Nephron progenitor cell (in vitro differentiated cells): Measurements from ENCODE around the gene SMPD1.
"Not testable (repeated sequence)": the region's sequence is repeated elsewhere in the genome, so short reads cannot be mapped to it uniquely, and the experiment has no call there.

Experiments used
- DNase-seq: peaks from one replicate; pipeline ENCODE4 v3.0.0; 2021
- H3K27ac Mint-ChIP-seq: 2 replicates; pipeline ENCODE4 v1.8.0; 2021; ENCODE audit warnings: mild to moderate bottlenecking, moderate library complexity, mixed read lengths
- H3K27me3 Mint-ChIP-seq: 2 replicates; pipeline ENCODE4 v1.8.0; 2021; ENCODE audit warnings: mild to moderate bottlenecking, low read depth, mixed read lengths; ENCODE audit not compliant: poor library complexity
- H3K36me3 Mint-ChIP-seq: 2 replicates; pipeline ENCODE4 v1.8.0; 2021; ENCODE audit warnings: low read depth, mixed read lengths
- H3K4me1 Mint-ChIP-seq: 2 replicates; pipeline ENCODE4 v1.8.0; 2021; ENCODE audit warnings: mixed read lengths
- H3K4me3 Mint-ChIP-seq: 2 replicates; pipeline ENCODE4 v1.8.0; 2021; ENCODE audit warnings: mild to moderate bottlenecking, moderate library complexity, mixed read lengths
- H3K9me3 Mint-ChIP-seq: 2 replicates; pipeline ENCODE4 v1.8.0; 2021; ENCODE audit warnings: mild to moderate bottlenecking, moderate library complexity, mixed read lengths
- TF ChIP-seq, protein P1 (sequence below): fragments of 200-600 bp; sonication (generic); IDR thresholded peaks from 2 replicates; pipeline ENCODE4 v1.5.0; 2021; ENCODE audit warnings: antibody characterized with exemption

SMPD1 gene

DNA sequence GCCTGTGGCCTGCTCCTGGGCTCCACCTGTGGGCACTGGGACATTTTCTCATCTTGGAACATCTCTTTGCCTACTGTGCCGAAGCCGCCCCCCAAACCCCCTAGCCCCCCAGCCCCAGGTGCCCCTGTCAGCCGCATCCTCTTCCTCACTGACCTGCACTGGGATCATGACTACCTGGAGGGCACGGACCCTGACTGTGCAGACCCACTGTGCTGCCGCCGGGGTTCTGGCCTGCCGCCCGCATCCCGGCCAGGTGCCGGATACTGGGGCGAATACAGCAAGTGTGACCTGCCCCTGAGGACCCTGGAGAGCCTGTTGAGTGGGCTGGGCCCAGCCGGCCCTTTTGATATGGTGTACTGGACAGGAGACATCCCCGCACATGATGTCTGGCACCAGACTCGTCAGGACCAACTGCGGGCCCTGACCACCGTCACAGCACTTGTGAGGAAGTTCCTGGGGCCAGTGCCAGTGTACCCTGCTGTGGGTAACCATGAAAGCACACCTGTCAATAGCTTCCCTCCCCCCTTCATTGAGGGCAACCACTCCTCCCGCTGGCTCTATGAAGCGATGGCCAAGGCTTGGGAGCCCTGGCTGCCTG, 1.4 kb downstream of the SMPD1 start:
- Mint-ChIP-seq H3K27me3 (no peaks in the 10 kb centered on the region), H3K27ac (no peak overlapping the region), H3K4me1 (peaks cover 28% of the 10 kb centered on the region), H3K9me3 (no peaks in the 10 kb centered on the region), H3K36me3 (peaks cover 5% of the 10 kb centered on the region), H3K4me3 (peak overlapping the region; percentile 92)
- DNase-seq: no peak
- TF ChIP-seq, protein P1, sequence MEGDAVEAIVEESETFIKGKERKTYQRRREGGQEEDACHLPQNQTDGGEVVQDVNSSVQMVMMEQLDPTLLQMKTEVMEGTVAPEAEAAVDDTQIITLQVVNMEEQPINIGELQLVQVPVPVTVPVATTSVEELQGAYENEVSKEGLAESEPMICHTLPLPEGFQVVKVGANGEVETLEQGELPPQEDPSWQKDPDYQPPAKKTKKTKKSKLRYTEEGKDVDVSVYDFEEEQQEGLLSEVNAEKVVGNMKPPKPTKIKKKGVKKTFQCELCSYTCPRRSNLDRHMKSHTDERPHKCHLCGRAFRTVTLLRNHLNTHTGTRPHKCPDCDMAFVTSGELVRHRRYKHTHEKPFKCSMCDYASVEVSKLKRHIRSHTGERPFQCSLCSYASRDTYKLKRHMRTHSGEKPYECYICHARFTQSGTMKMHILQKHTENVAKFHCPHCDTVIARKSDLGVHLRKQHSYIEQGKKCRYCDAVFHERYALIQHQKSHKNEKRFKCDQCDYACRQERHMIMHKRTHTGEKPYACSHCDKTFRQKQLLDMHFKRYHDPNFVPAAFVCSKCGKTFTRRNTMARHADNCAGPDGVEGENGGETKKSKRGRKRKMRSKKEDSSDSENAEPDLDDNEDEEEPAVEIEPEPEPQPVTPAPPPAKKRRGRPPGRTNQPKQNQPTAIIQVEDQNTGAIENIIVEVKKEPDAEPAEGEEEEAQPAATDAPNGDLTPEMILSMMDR: no peak

DNA sequence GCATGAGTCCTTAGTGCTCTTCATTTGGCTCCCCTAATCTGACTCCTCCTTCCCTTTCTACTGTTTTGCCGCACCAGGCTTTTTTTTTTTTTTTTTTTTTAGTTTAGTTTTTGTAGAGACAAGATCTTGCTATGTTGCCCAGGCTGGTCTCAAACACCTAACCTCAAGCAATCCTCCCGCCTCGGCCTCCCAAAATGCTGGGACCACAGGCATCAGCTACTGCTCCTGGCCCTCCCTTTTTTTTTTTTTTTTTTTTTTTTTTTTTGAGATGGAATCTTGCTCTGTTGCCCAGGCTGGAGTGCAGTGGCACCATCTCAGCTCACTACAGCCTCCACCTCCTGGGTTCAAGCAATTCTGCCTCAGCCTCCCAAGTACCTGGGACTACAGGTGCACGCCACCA, 2.0 kb downstream of the SMPD1 start:
- H3K4me1 Mint-ChIP-seq: peaks cover 28% of the 10 kb centered on the region
- not testable (repeated sequence) for H3K36me3 Mint-ChIP-seq, H3K27me3 Mint-ChIP-seq, DNase-seq, H3K27ac Mint-ChIP-seq, H3K9me3 Mint-ChIP-seq
- peak overlapping the region; percentile 54 for H3K4me3 Mint-ChIP-seq

DNA sequence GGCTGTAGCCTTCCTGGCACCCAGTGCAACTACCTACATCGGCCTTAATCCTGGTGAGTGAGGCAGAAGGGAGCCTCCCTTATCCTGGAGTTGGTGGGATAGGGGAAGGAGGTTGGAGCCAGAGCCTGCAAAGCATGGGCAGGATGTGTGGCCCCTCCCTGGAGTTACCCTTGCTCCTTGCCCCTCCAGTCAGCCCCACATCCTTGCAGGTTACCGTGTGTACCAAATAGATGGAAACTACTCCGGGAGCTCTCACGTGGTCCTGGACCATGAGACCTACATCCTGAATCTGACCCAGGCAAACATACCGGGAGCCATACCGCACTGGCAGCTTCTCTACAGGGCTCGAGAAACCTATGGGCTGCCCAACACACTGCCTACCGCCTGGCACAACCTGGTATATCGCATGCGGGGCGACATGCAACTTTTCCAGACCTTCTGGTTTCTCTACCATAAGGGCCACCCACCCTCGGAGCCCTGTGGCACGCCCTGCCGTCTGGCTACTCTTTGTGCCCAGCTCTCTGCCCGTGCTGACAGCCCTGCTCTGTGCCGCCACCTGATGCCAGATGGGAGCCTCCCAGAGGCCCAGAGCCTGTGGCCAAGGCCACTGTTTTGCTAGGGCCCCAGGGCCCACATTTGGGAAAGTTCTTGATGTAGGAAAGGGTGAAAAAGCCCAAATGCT, 3.9 kb downstream of the SMPD1 start:
- no peaks in the 10 kb centered on the region for H3K27me3 Mint-ChIP-seq
- no peaks in the 10 kb centered on the region for H3K9me3 Mint-ChIP-seq
- TF ChIP-seq, protein P1: no peak
- no peak overlapping the region for H3K4me3 Mint-ChIP-seq
- peaks cover 18% of the 10 kb centered on the region for H3K4me1 Mint-ChIP-seq
- H3K27ac Mint-ChIP-seq: no peak overlapping the region
- peaks cover 13% of the 10 kb centered on the region for H3K36me3 Mint-ChIP-seq
- DNase-seq: no peak

DNA sequence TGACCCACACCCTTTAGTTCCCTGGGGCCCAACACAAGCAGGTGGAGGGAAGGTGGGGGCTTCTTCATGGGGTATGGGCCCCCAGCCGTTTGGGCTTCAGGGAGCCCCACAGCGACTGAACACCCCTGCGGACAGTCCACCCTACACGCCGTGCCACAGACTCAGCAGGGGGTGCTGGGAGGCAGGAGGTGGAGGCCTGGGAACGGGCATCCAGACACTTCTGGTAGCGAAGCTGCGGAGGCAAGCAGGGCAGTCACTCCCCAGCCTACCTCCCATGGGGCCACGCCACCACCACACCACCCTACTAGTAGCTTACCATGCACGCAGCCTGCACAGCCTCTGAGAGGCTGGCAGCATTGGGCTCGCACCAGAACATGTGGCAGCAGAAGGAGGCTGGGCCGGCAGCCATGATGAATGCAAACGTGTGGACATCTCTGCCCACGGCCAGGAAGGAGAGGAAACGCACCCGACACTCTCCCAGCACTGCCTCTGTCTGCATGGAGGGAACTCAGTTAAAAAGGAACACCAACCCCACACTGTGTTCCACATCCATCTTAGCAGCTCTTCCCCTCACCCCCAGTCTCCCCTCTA, 5.3 kb downstream of the SMPD1 start:
- TF ChIP-seq, protein P1: no peak
- H3K36me3 Mint-ChIP-seq: peaks cover 25% of the 10 kb centered on the region
- H3K27me3 Mint-ChIP-seq: no peaks in the 10 kb centered on the region
- H3K27ac Mint-ChIP-seq: no peak overlapping the region
- no peak for DNase-seq
- H3K4me3 Mint-ChIP-seq: no peak overlapping the region
- peaks cover 8% of the 10 kb centered on the region for H3K4me1 Mint-ChIP-seq
- no peaks in the 10 kb centered on the region for H3K9me3 Mint-ChIP-seq

DNA sequence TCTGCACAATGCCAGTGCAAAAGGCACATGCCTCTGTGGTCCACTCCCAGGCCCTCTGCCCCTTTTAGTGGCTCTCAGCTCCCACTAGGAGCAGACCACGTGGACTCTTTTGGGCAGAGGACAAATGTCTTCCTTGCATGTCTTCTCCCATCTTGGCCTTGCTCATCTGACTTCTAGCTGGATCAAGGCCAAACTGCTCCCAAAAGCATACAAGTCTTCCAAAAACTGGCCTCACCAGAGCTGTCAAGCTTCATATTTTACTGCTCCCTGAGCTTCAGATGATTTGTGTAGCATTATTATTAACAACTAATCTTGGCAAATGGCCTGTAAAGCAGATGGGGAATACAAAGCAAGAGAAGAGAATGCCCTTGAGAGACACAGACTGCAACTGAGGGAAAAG, 6.9 kb downstream of the SMPD1 start:
- TF ChIP-seq, protein P1: no peak
- H3K4me1 Mint-ChIP-seq: no peaks in the 10 kb centered on the region
- no peak for DNase-seq
- H3K9me3 Mint-ChIP-seq: no peaks in the 10 kb centered on the region
- peaks cover 32% of the 10 kb centered on the region for H3K36me3 Mint-ChIP-seq
- no peak overlapping the region for H3K27ac Mint-ChIP-seq
- no peaks in the 10 kb centered on the region for H3K27me3 Mint-ChIP-seq
- H3K4me3 Mint-ChIP-seq: no peak overlapping the region

DNA sequence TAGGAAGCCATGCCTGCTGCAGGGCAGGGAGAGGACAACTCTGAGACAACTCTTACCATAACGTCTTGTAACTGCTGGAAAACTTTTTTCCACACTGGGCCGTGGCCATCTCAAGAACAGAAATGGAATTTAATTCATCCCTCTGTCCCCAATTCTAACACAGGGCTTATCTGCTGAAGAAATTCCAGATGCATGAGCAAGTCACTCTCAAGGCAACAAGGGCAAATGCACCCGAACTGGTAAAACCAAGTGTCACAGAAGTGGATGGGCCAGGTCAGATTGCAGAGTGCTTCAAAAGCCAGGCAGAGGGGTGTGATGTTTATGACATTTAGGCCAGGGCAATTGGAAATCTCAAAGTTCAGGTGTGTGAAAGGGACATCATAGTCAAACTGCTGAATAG, 7.4 kb downstream of the SMPD1 start:
- Mint-ChIP-seq H3K27ac (no peak overlapping the region), H3K36me3 (peaks cover 34% of the 10 kb centered on the region), H3K4me3 (no peak overlapping the region), H3K4me1 (peaks cover 5% of the 10 kb centered on the region), H3K9me3 (no peaks in the 10 kb centered on the region), H3K27me3 (no peaks in the 10 kb centered on the region)
- TF ChIP-seq, protein P1: no peak
- DNase-seq: no peak
